Lung (tissue), 12 donors: Measurements from ENCODE around the gene PBRM1. TPM values are rescaled to one million over a fixed set of nuclear protein-coding genes. Genes with fewer than 3 reads are reported as not detected.

Experiments used
- ATAC-seq: fragments of 200-7000 bp; cut with Tn5 transposase; one replicate; pipeline ENCODE4 v1.9.1; 2020; ENCODE audit warnings: moderate number of reproducible peaks; ENCODE audit not compliant: insufficient read depth, low FRiP score
- DNase-seq, 3 donors: peaks; one replicate each; pipeline ENCODE4 v3.0.0-alpha.2; 2013 to 2017
- H3K27ac ChIP-seq, 2 donors: one replicate each; pipeline ENCODE4 v1.5.1; 2013; ENCODE audit warnings: mild to moderate bottlenecking in 2 of 2, moderate library complexity in 2 of 2, control low read depth in 1 of 2, inconsistent platforms in 1 of 2, low read depth in 1 of 2, low read length in 1 of 2
- H3K27me3 ChIP-seq, 3 donors: one replicate each; pipeline ENCODE4 v1.5.1; 2013; ENCODE audit warnings: low read length in 2 of 3; ENCODE audit not compliant: control insufficient read depth in 3 of 3, insufficient read depth in 3 of 3
- H3K36me3 ChIP-seq, 4 donors: one replicate each; pipeline ENCODE4 v1.5.1; 2013; ENCODE audit warnings: low read length in 4 of 4, mild to moderate bottlenecking in 1 of 4, moderate library complexity in 1 of 4; ENCODE audit not compliant: control insufficient read depth in 4 of 4, insufficient read depth in 4 of 4
- H3K4me1 ChIP-seq, 5 donors: one replicate each; pipeline ENCODE4 v1.5.1; 2013; ENCODE audit warnings: low read length in 5 of 5, mild to moderate bottlenecking in 2 of 5, moderate library complexity in 1 of 5; ENCODE audit not compliant: control insufficient read depth in 5 of 5, insufficient read depth in 5 of 5
- H3K4me3 ChIP-seq: one replicate; pipeline ENCODE4 v1.5.1; 2013; ENCODE audit warnings: mild to moderate bottlenecking, control low read depth, moderate library complexity
- H3K9ac ChIP-seq, 2 donors: one replicate each; pipeline ENCODE4 v1.5.1; 2013; ENCODE audit warnings: low read length in 2 of 2, control low read depth in 1 of 2; ENCODE audit not compliant: insufficient read depth in 1 of 2
- H3K9me3 ChIP-seq, 4 donors: one replicate each; pipeline ENCODE4 v1.5.1; 2013; ENCODE audit warnings: low read length in 3 of 4, mild to moderate bottlenecking in 1 of 4, moderate library complexity in 1 of 4; ENCODE audit not compliant: control insufficient read depth in 4 of 4, insufficient read depth in 3 of 4
- WGBS, 2 donors: extraction: QIAGEN DNeasy Blood & Tissue Kit; methylation state at CpG; one replicate each; pipeline ENCODE4 v1.1.7; 2013; 5-methylcytosine and 5-hydroxymethylcytosine counted together
- polyA plus RNA-seq, 2 donors: library from polyadenylated mRNA; stranded (reverse); fragments of 200-250 nt; gene quantifications; one replicate each; pipeline ENCODE4 v1.2.1, GENCODE V29; 2013
- total RNA-seq, 2 donors: library from RNA; depleted of rRNA in 1 of 2; stranded (reverse); fragments of >200 nt in 1 of 2; gene quantifications; one replicate each; pipeline ENCODE4 v1.2.1, GENCODE V29; 2014 to 2021
- TF ChIP-seq, protein P1 (sequence below): IDR thresholded peaks from 2 replicates; pipeline ENCODE4 v1.5.1; 2012; ENCODE audit warnings: mild to moderate bottlenecking; ENCODE audit errors: control extremely low read depth, extremely low read depth
- donor health status: control.
- donor health status: control.
- donor health status: Bipolar disorder and iron deficiency.
- donor health status: healthy.
- donor health status: DM: yes; HTN: yes; CAD: no.

The PBRM1 gene
- total and polyA plus RNA-seq, 4 donors = 9.8 to 92.8 (median 40.7) TPM

DNA sequence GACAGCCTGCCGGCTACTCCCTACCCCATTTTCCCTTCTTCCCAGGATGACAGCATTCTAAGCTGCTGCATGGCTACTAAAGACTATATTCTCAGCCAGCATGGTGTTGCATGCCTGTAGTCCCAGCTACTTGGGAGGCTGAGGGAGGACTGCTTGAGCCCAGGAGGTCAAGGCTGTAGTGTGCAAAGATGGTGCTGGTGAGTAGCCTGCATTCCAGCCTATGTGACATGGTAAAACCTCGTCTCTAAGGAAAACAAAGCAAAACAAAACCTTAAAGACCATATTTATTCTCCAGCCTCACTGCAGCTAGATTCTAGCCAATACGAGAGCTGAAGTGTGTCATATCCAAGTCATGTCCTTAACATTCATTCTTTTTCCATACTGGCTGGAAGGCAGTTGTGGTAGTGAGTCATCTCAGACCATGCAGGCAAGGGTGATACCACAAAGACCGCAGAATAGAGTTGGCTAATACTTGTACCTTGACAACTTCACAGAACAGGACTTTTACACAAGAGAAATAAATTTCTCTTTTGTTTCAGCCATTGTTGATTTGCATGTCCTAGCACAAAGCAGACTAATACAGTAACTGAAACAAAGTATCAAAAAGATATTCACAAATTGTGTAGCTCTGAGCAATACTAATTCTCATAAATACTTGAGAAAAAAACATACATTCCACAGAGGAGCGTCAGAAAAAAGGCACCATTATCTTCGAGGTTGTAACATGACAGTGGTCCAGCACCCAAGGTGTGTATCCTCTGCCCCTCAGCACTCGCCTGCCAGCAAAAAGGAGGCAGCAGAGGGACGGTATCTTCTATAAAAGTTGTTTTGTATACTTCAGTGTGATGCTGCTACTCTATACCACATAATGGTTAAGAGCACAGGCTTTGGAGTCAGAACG is 14.8 kb downstream of the PBRM1 start:
- TF ChIP-seq, protein P1, sequence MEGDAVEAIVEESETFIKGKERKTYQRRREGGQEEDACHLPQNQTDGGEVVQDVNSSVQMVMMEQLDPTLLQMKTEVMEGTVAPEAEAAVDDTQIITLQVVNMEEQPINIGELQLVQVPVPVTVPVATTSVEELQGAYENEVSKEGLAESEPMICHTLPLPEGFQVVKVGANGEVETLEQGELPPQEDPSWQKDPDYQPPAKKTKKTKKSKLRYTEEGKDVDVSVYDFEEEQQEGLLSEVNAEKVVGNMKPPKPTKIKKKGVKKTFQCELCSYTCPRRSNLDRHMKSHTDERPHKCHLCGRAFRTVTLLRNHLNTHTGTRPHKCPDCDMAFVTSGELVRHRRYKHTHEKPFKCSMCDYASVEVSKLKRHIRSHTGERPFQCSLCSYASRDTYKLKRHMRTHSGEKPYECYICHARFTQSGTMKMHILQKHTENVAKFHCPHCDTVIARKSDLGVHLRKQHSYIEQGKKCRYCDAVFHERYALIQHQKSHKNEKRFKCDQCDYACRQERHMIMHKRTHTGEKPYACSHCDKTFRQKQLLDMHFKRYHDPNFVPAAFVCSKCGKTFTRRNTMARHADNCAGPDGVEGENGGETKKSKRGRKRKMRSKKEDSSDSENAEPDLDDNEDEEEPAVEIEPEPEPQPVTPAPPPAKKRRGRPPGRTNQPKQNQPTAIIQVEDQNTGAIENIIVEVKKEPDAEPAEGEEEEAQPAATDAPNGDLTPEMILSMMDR = no peak
- H3K9me3 ChIP-seq = no peaks in the 10 kb centered on the region
- no peaks in the 10 kb centered on the region for H3K27me3 ChIP-seq
- DNase-seq (no peak), ATAC-seq (peak; percentile 87)
- peaks cover 0 to 9% (median 0%) of the 10 kb centered on the region in 5 donors for H3K4me1 ChIP-seq
- H3K9ac ChIP-seq = no peak overlapping the region
- peaks cover 13 to 46% (median 21%) of the 10 kb centered on the region in 4 donors for H3K36me3 ChIP-seq
- H3K27ac ChIP-seq = peak overlapping the region; percentile 69 to 75
- H3K4me3 ChIP-seq = no peak overlapping the region
- WGBS, 2 donors = 67 to 68% methylated on average over 9 of the region's 9 CpGs

DNA sequence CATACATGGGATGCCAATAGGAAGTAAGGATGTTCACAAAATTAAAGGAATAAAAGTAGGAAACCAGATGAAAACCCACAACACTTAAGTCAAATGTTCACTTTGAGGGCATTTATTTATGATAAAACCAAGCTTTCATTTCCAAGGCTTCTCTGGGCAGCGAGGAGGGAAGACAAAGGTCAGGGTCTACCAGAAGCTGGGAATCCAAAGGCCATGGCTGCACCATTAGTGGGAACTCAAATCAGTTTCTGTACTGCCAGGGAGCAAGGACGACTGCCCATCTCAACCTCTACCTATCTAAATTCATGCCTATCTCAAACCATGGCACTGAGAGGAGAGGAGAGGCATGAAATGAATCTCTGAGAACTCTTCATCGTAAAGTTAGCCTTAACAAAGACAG is 22.6 kb downstream of the PBRM1 start:
- TF ChIP-seq, protein P1 = no peak
- Histone ChIP-seq H3K9ac (no peak overlapping the region), H3K9me3 (peaks cover 0 to 1% (median 0%) of the 10 kb centered on the region in 4 donors), H3K4me1 (peaks cover 0 to 2% (median 0%) of the 10 kb centered on the region in 5 donors), H3K36me3 (peaks cover 20 to 45% (median 27%) of the 10 kb centered on the region in 4 donors), H3K4me3 (no peak overlapping the region), H3K27me3 (no peaks in the 10 kb centered on the region), H3K27ac (no peak overlapping the region)
- DNase-seq (no peak), ATAC-seq (no peak)
- WGBS, 2 donors = 93 to 94% methylated on average over 3 of the region's 3 CpGs

DNA sequence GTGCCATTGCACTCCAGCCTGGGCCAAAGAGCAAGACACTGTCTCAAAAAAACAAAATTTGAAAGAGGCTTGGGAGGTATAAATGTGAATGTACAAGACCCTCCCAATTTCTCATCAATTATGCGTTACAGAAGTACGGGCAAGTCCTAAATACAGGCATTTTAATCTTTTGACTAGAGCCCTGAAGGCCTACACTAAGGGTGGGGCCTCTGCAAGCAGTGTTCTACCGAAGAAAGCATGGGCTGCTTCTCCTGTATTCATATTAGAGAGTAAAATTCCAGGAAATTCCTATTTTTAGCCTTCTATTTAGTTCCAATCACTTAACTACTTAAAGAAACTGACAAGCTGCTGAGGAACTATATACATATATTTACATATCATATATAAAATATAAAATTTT is 25.7 kb downstream of the PBRM1 start:
- 60 to 94% methylated on average over 3 of the region's 3 CpGs for WGBS, 2 donors
- no peak for DNase-seq
- peaks cover 17 to 50% (median 31%) of the 10 kb centered on the region in 4 donors for H3K36me3 ChIP-seq

More for the DNA sequence above, 25.7 kb downstream of the PBRM1 start:
- TF ChIP-seq, protein P1 = no peak
- no peaks in the 10 kb centered on the region for H3K4me1 ChIP-seq
- no peaks in the 10 kb centered on the region for H3K27me3 ChIP-seq
- no peak for ATAC-seq
- H3K4me3 ChIP-seq = no peak overlapping the region
- H3K9me3 ChIP-seq = peaks cover 0 to 1% (median 0%) of the 10 kb centered on the region in 4 donors
- H3K9ac ChIP-seq = no peak overlapping the region
- no peak overlapping the region for H3K27ac ChIP-seq
